PC-3 (cell line): ENCODE measurements around the gene UBA1. TPM values are rescaled to one million over a fixed set of nuclear protein-coding genes. Genes with fewer than 3 reads are reported as not detected.

Experiments
- ATAC-seq: fragments of 200-7000 bp; cut with Tn5 transposase; 2 replicates; pipeline ENCODE4 v1.9.1; 2020; ENCODE audit warnings: mild to moderate bottlenecking, moderate library complexity
- BruUV-seq: library from RNA; stranded (reverse); fragments of 400-500 nt; replicated peaks from 2 replicates; lab custom pipeline; 2021; lab: Mats Ljungman, UMichigan
- CTCF ChIA-PET: fragments of 300-600 bp; sonication (Branson Sonifier 250); formaldehyde crosslinking; loops from one replicate; lab custom pipeline; 2022; ENCODE audit warnings: antibody characterized with exemption; lab: Charles Lee
- POLR2A ChIA-PET: fragments of 300-600 bp; sonication (Branson Sonifier 250); formaldehyde crosslinking; loops from one replicate; lab custom pipeline; 2022; ENCODE audit warnings: antibody characterized with exemption; ENCODE audit not compliant: unreplicated experiment; lab: Charles Lee
- DNase-seq: peaks from one replicate; pipeline ENCODE4 v3.0.0-alpha.2; 2015
- H2AFZ ChIP-seq: fragments of 300-600 bp; sonication (generic); 2 replicates; pipeline ENCODE4 v1.6.0; 2016; ENCODE audit warnings: antibody characterized with exemption, low read length
- H3F3A ChIP-seq: fragments of 300-600 bp; sonication (generic); one replicate; pipeline ENCODE4 v1.6.0; 2017; ENCODE audit warnings: antibody characterized with exemption, low read length, control low read depth, mild to moderate bottlenecking; ENCODE audit not compliant: unreplicated experiment
- H3K27ac ChIP-seq: fragments of 300-600 bp; sonication (generic); 2 replicates; pipeline ENCODE4 v1.5.1; 2016; ENCODE audit warnings: mild to moderate bottlenecking, low read length
- H3K27me3 ChIP-seq: fragments of 300-600 bp; sonication (generic); 2 replicates; pipeline ENCODE4 v1.6.1; 2016; ENCODE audit warnings: low read length, mixed read lengths
- H3K36me3 ChIP-seq: fragments of 300-600 bp; sonication (generic); 2 replicates; pipeline ENCODE4 v1.6.1; 2016; ENCODE audit warnings: low read depth, mixed run types, low read length, mixed read lengths
- H3K4me1 ChIP-seq: fragments of 300-600 bp; sonication (generic); 2 replicates; pipeline ENCODE4 v1.5.1; 2016; ENCODE audit warnings: low read length; ENCODE audit not compliant: insufficient read depth
- H3K4me2 ChIP-seq: fragments of 300-600 bp; sonication (generic); 2 replicates; pipeline ENCODE4 v1.6.0; 2016; ENCODE audit warnings: low read length
- H3K4me3 ChIP-seq: fragments of 300-600 bp; sonication (generic); 2 replicates; pipeline ENCODE4 v1.5.1; 2016; ENCODE audit warnings: mild to moderate bottlenecking, low read length, mixed read lengths
- H3K79me2 ChIP-seq: fragments of 300-600 bp; sonication (generic); 2 replicates; pipeline ENCODE4 v1.6.1; 2017; ENCODE audit warnings: low read length, mixed read lengths
- H3K9ac ChIP-seq: fragments of 300-600 bp; sonication (generic); 2 replicates; pipeline ENCODE4 v1.6.0; 2016; ENCODE audit warnings: mild to moderate bottlenecking, low read length
- H3K9me2 ChIP-seq: fragments of 300-600 bp; sonication (generic); replicated peaks from 2 replicates; pipeline ENCODE4 v1.6.1; 2016; ENCODE audit warnings: mixed run types, low read length, mixed read lengths
- H3K9me3 ChIP-seq: fragments of 300-600 bp; sonication (generic); 2 replicates; pipeline ENCODE4 v1.6.1; 2016; ENCODE audit warnings: low read length, mixed read lengths
- H4K20me1 ChIP-seq: fragments of 300-600 bp; sonication (generic); 2 replicates; pipeline ENCODE4 v1.6.1; 2016; ENCODE audit warnings: low read length, mixed read lengths
- EZH2 ChIP-seq: fragments of 300-600 bp; sonication (generic); IDR thresholded peaks from one replicate; pipeline ENCODE4 v1.6.1; 2017; ENCODE audit warnings: antibody characterized with exemption, mild to moderate bottlenecking, low read length; ENCODE audit not compliant: unreplicated experiment
- EZH2phosphoT487 ChIP-seq: fragments of 300-600 bp; sonication (generic); IDR thresholded peaks from 2 replicates; pipeline ENCODE4 v1.6.1; 2018; ENCODE audit warnings: mild to moderate bottlenecking, antibody characterized with exemption, low read length, borderline replicate concordance
- intact Hi-C: fragments of 100-400 bp; cut with micrococcal nuclease; formaldehyde crosslinking; loops from 2 replicates; pipeline ENCODE4 v1.9.0; 2023
- total RNA-seq: library from RNA; depleted of rRNA; stranded (reverse); fragments of >200 nt; gene quantifications from 2 replicates; pipeline ENCODE4 v1.2.3, GENCODE V29; 2014
- TF ChIP-seq, protein P1 (sequence below): fragments of 300-600 bp; sonication (generic); conservative IDR thresholded peaks from 2 replicates; pipeline ENCODE4 v1.5.1; 2017; ENCODE audit warnings: antibody characterized with exemption, low read depth, mild to moderate bottlenecking, low read length

Gene UBA1
- total RNA-seq, 1 experiment from 2014 or later, result 282 TPM

- H2AFZ ChIP-seq, result peak within 1 kb of the TSS; percentile 59
- no peaks in the 10 kb centered on the region for H4K20me1 ChIP-seq
- H3K4me1 ChIP-seq, result peaks cover 9% of the 10 kb centered on the region
- peak; percentile 42 for ATAC-seq
- intact Hi-C loops, result loop anchor here (1.0 kb wide), 1 partner anchor 15 kb away; the partner anchor contains the start of gene CDK16
- CTCF ChIA-PET, result interaction anchor here (0.6 to 0.7 kb wide), 2 partner anchors 11 to 80 kb away, joined by 3 to 4 read pairs; no protein-coding TSS in a partner anchor
- DNase-seq, result peak; percentile 17
- TF ChIP-seq EZH2phosphoT487, result no peak
- H3K27ac ChIP-seq, result peak within 1 kb of the TSS; percentile 98
- peaks cover 11% of the 10 kb centered on the region for H3K36me3 ChIP-seq
- POLR2A ChIA-PET, result interaction anchor here (0.6 to 1.3 kb wide), 4 partner anchors 15 to 151 kb away, joined by 3 to 11 read pairs (median 8); no protein-coding TSS in a partner anchor
- H3K27me3 ChIP-seq, result no peaks in the 10 kb centered on the region
- H3K4me2 ChIP-seq, result peak within 1 kb of the TSS; percentile 95
- H3K9ac ChIP-seq, result peak within 1 kb of the TSS; percentile 99
- no peaks in the 10 kb centered on the region for H3F3A ChIP-seq
- peak within 1 kb of the TSS; percentile 77 for H3K4me3 ChIP-seq
- H3K79me2 ChIP-seq, result peaks cover 45% of the 10 kb centered on the region
- H3K9me2 ChIP-seq, result no peaks in the 10 kb centered on the region
- BruUV-seq, result no TSS peak
- no peaks in the 10 kb centered on the region for H3K9me3 ChIP-seq
Measured at GRCh38 chrX:47232803-47233332, 39.2 kb downstream of the UBA1 start, which contains the start of gene USP11. TSS of gene USP11 (plus strand) at chrX:47233009. CDS start at chrX:47233044, 35 bp downstream.

- DNase-seq (peak; percentile 91), ATAC-seq (peak; percentile 91)
- no TSS peak for BruUV-seq
- H3K4me3 ChIP-seq, result peak overlapping the region; percentile 77
- peak overlapping the region; percentile 99 for H3K9ac ChIP-seq
- no peaks in the 10 kb centered on the region for H3K27me3 ChIP-seq
- no peaks in the 10 kb centered on the region for H3K9me2 ChIP-seq
- no peak for TF ChIP-seq EZH2
- TF ChIP-seq, protein P1, sequence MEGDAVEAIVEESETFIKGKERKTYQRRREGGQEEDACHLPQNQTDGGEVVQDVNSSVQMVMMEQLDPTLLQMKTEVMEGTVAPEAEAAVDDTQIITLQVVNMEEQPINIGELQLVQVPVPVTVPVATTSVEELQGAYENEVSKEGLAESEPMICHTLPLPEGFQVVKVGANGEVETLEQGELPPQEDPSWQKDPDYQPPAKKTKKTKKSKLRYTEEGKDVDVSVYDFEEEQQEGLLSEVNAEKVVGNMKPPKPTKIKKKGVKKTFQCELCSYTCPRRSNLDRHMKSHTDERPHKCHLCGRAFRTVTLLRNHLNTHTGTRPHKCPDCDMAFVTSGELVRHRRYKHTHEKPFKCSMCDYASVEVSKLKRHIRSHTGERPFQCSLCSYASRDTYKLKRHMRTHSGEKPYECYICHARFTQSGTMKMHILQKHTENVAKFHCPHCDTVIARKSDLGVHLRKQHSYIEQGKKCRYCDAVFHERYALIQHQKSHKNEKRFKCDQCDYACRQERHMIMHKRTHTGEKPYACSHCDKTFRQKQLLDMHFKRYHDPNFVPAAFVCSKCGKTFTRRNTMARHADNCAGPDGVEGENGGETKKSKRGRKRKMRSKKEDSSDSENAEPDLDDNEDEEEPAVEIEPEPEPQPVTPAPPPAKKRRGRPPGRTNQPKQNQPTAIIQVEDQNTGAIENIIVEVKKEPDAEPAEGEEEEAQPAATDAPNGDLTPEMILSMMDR, result no peak
- no peak for TF ChIP-seq EZH2phosphoT487
- CTCF ChIA-PET, result interaction anchor here (0.7 kb wide), 1 partner anchor 79 kb away, joined by 3 read pairs; no protein-coding TSS in a partner anchor
- H3K79me2 ChIP-seq, result peaks cover 45% of the 10 kb centered on the region
- H3K4me1 ChIP-seq, result peaks cover 9% of the 10 kb centered on the region
- no peaks in the 10 kb centered on the region for H3F3A ChIP-seq
- POLR2A ChIA-PET, result interaction anchor here (0.6 to 1.3 kb wide), 4 partner anchors 16 to 151 kb away, joined by 3 to 11 read pairs (median 8); no protein-coding TSS in a partner anchor
- peaks cover 5% of the 10 kb centered on the region for H3K36me3 ChIP-seq
- H3K27ac ChIP-seq, result peak overlapping the region; percentile 98
- H3K9me3 ChIP-seq, result no peaks in the 10 kb centered on the region
- no peak overlapping the region for H2AFZ ChIP-seq
- H3K4me2 ChIP-seq, result peak overlapping the region; percentile 95
- H4K20me1 ChIP-seq, result no peaks in the 10 kb centered on the region
- intact Hi-C loops, result loop anchor here (1.0 kb wide), 1 partner anchor 15 kb away; the partner anchor contains the start of gene CDK16
Measured at GRCh38 chrX:47233333-47234113, 39.9 kb downstream of the UBA1 start.

DNA sequence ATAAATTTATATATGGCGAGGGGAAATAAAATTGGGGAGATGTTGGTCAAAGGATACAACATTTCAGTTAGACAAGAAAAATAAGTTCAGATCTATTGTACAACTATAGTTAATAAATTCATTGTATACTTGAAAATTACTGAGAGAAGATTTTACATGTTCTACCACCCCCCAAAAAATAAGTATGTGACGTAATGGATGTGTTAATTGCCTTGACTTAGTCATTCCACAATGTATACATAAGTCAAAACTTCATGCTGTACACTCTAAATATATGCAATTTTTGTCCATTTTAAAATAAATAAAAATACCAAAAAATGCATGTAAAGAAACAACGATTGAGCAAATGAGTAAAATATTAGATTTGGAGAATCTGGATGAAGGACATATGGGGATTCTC is 41.0 kb downstream of the UBA1 start:
- no peaks in the 10 kb centered on the region; the same call in 1 of the 2 replicates for H3K36me3 ChIP-seq
- H4K20me1 ChIP-seq, result no peaks in the 10 kb centered on the region
- no peak overlapping the region for H2AFZ ChIP-seq
- no peak for DNase-seq
- H3K9ac ChIP-seq, result peak overlapping the region; percentile 99
- intact Hi-C loops, result no loop called here
- peak overlapping the region; percentile 77 for H3K4me3 ChIP-seq
- no peak for ATAC-seq
- no peaks in the 10 kb centered on the region for H3K9me3 ChIP-seq
- peaks cover 9% of the 10 kb centered on the region for H3K4me1 ChIP-seq
- peak overlapping the region; percentile 95 for H3K4me2 ChIP-seq
- ChIA-PET CTCF (no interaction called here), POLR2A (no interaction called here)
- no peaks in the 10 kb centered on the region for H3K27me3 ChIP-seq
- H3K27ac ChIP-seq, result peak overlapping the region; percentile 98
- H3K9me2 ChIP-seq, result no peaks in the 10 kb centered on the region
- peaks cover 45% of the 10 kb centered on the region for H3K79me2 ChIP-seq
- TF ChIP-seq, protein P1, result no peak
- no peak for TF ChIP-seq EZH2
- no peaks in the 10 kb centered on the region for H3F3A ChIP-seq
- BruUV-seq, result no TSS peak
